Measurements from ENCODE around the gene FAM200B.

DNA sequence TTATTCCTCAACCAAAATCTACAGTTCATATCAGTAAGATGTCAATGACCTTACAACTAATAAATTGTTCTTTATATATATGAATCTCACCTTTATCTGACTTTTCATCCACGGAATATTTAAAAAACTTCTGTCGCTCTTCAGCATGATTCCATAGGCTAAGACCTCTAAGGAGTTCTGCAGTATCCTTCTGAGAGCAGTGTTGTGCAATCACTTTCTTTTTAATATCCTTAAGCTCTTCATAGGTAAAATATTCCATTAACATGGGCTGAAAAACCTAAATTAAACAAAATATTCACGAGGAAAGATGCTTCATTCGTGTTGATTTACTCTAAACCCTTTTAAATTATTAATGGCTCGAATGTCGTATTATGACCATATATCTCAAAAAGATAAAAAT, 43.2 kb upstream of the FAM200B start:
- TF ChIP-seq, protein P1, sequence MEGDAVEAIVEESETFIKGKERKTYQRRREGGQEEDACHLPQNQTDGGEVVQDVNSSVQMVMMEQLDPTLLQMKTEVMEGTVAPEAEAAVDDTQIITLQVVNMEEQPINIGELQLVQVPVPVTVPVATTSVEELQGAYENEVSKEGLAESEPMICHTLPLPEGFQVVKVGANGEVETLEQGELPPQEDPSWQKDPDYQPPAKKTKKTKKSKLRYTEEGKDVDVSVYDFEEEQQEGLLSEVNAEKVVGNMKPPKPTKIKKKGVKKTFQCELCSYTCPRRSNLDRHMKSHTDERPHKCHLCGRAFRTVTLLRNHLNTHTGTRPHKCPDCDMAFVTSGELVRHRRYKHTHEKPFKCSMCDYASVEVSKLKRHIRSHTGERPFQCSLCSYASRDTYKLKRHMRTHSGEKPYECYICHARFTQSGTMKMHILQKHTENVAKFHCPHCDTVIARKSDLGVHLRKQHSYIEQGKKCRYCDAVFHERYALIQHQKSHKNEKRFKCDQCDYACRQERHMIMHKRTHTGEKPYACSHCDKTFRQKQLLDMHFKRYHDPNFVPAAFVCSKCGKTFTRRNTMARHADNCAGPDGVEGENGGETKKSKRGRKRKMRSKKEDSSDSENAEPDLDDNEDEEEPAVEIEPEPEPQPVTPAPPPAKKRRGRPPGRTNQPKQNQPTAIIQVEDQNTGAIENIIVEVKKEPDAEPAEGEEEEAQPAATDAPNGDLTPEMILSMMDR (IDR thresholded peaks at IDR 0.05): no peak
- TF ChIP-seq POLR2A (IDR thresholded peaks at IDR 0.05) (no peak), POLR2AphosphoS5 (IDR thresholded peaks at IDR 0.05) (no peak)
